Ovary (tissue), 9 donors: ENCODE data around the gene AP1S3. TPM values are rescaled to one million over a fixed set of nuclear protein-coding genes. Genes with fewer than 3 reads are reported as not detected.

Source experiments
- DNase-seq, 5 donors: peaks; one replicate each; pipeline ENCODE4 v3.0.0-alpha.2; 2019 to 2020
- H3K27ac ChIP-seq, 2 donors: fragments of 200-600 bp; one replicate each; pipeline versions ENCODE4 v1.5.1 to v1.8.0; 2019 to 2022
- H3K27me3 ChIP-seq: fragments of 200-600 bp; one replicate; pipeline ENCODE4 v1.8.0; 2022
- H3K36me3 ChIP-seq: fragments of 200-600 bp; sonication (generic); one replicate; pipeline ENCODE4 v1.5.1; 2019
- H3K4me1 ChIP-seq: one replicate; pipeline ENCODE4 v1.8.1; 2013; ENCODE audit warnings: mild to moderate bottlenecking, moderate library complexity; ENCODE audit not compliant: insufficient read depth
- H3K4me3 ChIP-seq: fragments of 200-600 bp; sonication (generic); one replicate; pipeline ENCODE4 v1.5.1; 2017
- H3K9me3 ChIP-seq, 2 donors: fragments of 200-600 bp in 1 of 2; sonication (generic) in 1 of 2; one replicate each; pipeline versions ENCODE4 v1.5.1 to v1.8.1; 2013 to 2019; ENCODE audit warnings: mild to moderate bottlenecking in 1 of 2, moderate library complexity in 1 of 2
- EP300 ChIP-seq: sonication (generic); formaldehyde crosslinking; IDR thresholded peaks from one replicate; pipeline ENCODE4 v1.6.1; 2017; ENCODE audit warnings: antibody characterized with exemption
- POLR2A ChIP-seq: fragments of 450-650 bp; IDR thresholded peaks from one replicate; pipeline ENCODE4 v1.6.1; 2017; ENCODE audit warnings: antibody characterized with exemption, mild to moderate bottlenecking, moderate library complexity
- WGBS, 3 donors: extraction: QIAGEN DNeasy Blood & Tissue Kit in 1 of 3; methylation state at CpG; one replicate each; pipeline versions ENCODE4 v1.1.5 to v1.1.7; 2013 to 2017; 5-methylcytosine and 5-hydroxymethylcytosine counted together
- intact Hi-C, 4 donors: fragments of 100-400 bp; cut with DNase I; formaldehyde crosslinking; loops; one replicate each; pipeline versions ENCODE4 v1.11.0 to v1.15.1; 2022 to 2023
- polyA plus RNA-seq, 2 donors: library from polyadenylated mRNA; stranded (reverse); fragments of 200-250 nt in 1 of 2; fragments of 350-450 nt in 1 of 2; fragmentation: Illumina TruSeq in 1 of 2; extraction: RNeasy Lipid Tissue Mini Kit (QIAGEN cat#74804) in 1 of 2; gene quantifications; one replicate each; pipeline ENCODE4 v1.2.3, GENCODE V29; 2013 to 2014
- total RNA-seq, 7 donors: library from RNA; depleted of rRNA in 2 of 7; stranded (reverse); fragments of >200 nt in 2 of 7; fragmentation: NEBNext Ultra II Directional in 3 of 7; extraction: Animal tissue kit (Norgen Biotek cat#: 25700) in 3 of 7; gene quantifications; one replicate each; pipeline versions ENCODE4 v1.1.0 to v1.2.4, GENCODE V29; 2016 to 2023
- TF ChIP-seq, protein P1 (sequence below), 3 donors: fragments of 450-650 bp in 2 of 3; fragments of 200-600 bp in 1 of 3; IDR thresholded peaks; one replicate each; pipeline versions ENCODE4 v1.5.1 to v1.8.0; 2016 to 2022; ENCODE audit warnings: antibody characterized with exemption in 3 of 3, mild to moderate bottlenecking in 1 of 3
- donor health status: DM: no; HTN: no; CAD: no; lungs with moderate emphysema.
- donor health status: DM: no; HTN: no; CAD: no.
- donor health status: Bipolar disorder and iron deficiency.
- donor health status: DM: yes; HTN: yes; CAD: no.
- donor health status: DM: no; HTN: no; CAD: no.
- donor health status: DM: yes; HTN: yes; CAD: no.

AP1S3 gene
- total and polyA plus RNA-seq, 9 donors: 0.46 to 16.8 (median 1.3) TPM

DNA sequence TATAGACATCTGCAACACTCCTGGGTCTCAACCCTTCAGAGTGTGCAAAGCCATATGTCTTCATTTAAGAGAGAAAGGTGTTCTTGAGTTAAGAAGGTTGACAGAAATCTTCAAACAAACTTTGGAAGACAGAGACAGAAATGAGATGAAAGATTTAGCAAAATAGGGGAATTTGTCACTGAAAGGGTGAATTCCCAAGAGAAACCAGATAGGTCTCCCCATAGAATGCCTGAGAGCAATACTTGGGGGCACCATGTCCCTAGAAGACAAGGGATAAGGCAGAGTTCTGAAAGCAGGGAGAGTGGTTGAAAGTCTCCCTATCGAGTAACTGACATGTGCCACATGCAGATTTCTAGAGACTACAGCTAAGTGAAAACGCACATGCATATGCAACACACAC lies 50.0 kb downstream of the AP1S3 start:
- Histone ChIP-seq H3K27me3 (no peaks in the 10 kb centered on the region), H3K9me3 (no peaks in the 10 kb centered on the region), H3K27ac (no peak overlapping the region), H3K4me1 (no peaks in the 10 kb centered on the region), H3K36me3 (no peaks in the 10 kb centered on the region), H3K4me3 (no peak overlapping the region)
- intact Hi-C loops: no loop called here
- no peak for TF ChIP-seq EP300
- TF ChIP-seq, protein P1, sequence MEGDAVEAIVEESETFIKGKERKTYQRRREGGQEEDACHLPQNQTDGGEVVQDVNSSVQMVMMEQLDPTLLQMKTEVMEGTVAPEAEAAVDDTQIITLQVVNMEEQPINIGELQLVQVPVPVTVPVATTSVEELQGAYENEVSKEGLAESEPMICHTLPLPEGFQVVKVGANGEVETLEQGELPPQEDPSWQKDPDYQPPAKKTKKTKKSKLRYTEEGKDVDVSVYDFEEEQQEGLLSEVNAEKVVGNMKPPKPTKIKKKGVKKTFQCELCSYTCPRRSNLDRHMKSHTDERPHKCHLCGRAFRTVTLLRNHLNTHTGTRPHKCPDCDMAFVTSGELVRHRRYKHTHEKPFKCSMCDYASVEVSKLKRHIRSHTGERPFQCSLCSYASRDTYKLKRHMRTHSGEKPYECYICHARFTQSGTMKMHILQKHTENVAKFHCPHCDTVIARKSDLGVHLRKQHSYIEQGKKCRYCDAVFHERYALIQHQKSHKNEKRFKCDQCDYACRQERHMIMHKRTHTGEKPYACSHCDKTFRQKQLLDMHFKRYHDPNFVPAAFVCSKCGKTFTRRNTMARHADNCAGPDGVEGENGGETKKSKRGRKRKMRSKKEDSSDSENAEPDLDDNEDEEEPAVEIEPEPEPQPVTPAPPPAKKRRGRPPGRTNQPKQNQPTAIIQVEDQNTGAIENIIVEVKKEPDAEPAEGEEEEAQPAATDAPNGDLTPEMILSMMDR (IDR thresholded peaks at IDR 0.05): no peak
- no peak for TF ChIP-seq POLR2A
- WGBS, 3 donors: 88 to 97% (median 93%) methylated on average over 2 of the region's 2 CpGs
- DNase-seq: no peak

DNA sequence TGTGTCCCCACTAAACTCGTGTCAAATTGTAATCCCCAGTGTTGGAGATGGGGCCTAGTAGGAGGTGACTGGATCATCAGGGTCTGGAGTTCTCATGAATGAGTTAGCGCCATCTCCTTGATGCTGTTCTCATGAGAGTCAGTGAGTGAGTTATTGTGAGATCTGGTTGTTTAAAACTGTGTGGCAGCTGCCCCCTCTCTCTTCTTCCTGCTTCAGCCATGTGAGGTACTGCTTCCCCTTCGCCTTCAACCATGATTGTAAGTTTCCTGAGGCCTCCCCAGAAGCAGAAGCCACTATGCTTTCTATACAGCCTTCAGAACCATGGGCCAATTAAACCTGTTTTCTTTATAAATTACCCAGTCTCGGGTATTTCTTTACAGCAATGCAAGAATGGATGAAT lies 50.4 kb downstream of the AP1S3 start:
- WGBS, 3 donors: 93 to 98% (median 97%) methylated on average over 4 of the region's 4 CpGs
- no peak for TF ChIP-seq POLR2A
- no peak for TF ChIP-seq EP300
- TF ChIP-seq, protein P1 (IDR thresholded peaks at IDR 0.05): no peak
- H3K4me3 ChIP-seq: no peak overlapping the region
- no peak for DNase-seq
- H3K9me3 ChIP-seq: no peaks in the 10 kb centered on the region
- H3K27ac ChIP-seq: no peak overlapping the region
- no peaks in the 10 kb centered on the region for H3K4me1 ChIP-seq
- no peaks in the 10 kb centered on the region for H3K36me3 ChIP-seq
- intact Hi-C loops: no loop called here
- H3K27me3 ChIP-seq: no peaks in the 10 kb centered on the region

DNA sequence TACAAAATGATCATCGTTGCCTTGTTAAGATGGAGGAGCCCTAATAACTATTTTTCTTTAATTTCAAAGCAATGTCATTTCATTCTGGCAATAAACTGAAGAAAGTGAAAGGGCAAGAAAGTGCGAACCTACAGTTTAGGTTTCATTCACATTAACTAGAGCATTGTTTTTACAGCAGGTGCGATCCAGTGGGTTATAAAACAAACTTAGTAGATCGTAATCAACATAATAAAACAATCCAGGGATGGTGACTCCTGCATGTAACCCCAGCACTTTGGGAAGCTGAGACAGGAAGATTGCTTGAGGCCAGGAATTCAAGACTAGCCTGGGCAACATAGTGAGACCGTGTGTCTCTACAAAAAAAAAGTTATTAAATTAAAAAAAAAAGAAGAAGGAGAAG lies 51.1 kb downstream of the AP1S3 start:
- H3K27ac ChIP-seq: no peak overlapping the region
- TF ChIP-seq POLR2A (no peak), EP300 (no peak)
- no peaks in the 10 kb centered on the region for H3K9me3 ChIP-seq
- H3K4me3 ChIP-seq: no peak overlapping the region
- no peaks in the 10 kb centered on the region for H3K36me3 ChIP-seq
- 87 to 92% (median 91%) methylated on average over 5 of the region's 5 CpGs for WGBS, 3 donors
- no peak for DNase-seq
- no peaks in the 10 kb centered on the region for H3K27me3 ChIP-seq
- intact Hi-C loops: no loop called here
- H3K4me1 ChIP-seq: no peaks in the 10 kb centered on the region

DNA sequence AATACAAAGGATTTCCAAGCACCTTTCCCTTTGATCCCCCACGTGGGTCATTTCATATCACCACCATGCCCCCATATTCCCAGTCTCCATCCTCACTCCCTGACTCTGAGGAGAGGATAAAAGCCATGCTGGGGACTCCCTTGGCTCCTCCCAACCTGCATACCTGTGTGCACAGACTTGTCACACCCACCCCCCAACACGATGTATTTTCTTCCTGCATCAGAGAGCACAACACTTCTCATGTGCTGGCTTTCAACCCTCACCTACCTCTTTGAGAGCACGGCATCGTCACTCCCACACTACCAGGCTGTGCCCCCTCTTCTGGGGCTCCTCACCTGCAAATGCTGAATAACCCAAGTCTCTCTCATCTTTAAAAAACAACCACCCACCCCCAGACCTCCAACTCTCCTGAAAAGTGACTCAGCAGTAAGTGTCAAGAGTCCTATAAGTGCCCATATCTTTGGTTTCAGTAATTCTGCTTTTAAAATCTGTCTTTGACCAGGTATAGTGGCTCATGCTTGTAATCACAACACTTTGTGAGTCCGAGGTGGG lies 53.1 kb downstream of the AP1S3 start:
- Histone ChIP-seq H3K27me3 (no peaks in the 10 kb centered on the region), H3K4me3 (no peak overlapping the region), H3K27ac (no peak overlapping the region), H3K9me3 (no peaks in the 10 kb centered on the region), H3K36me3 (no peaks in the 10 kb centered on the region), H3K4me1 (no peaks in the 10 kb centered on the region)
- intact Hi-C loops: no loop called here
- DNase-seq: no peak
- no peak for TF ChIP-seq POLR2A
- TF ChIP-seq, protein P1 (IDR thresholded peaks at IDR 0.05): no peak
- no peak for TF ChIP-seq EP300
- 79 to 89% (median 81%) methylated on average over 5 of the region's 5 CpGs for WGBS, 3 donors

DNA sequence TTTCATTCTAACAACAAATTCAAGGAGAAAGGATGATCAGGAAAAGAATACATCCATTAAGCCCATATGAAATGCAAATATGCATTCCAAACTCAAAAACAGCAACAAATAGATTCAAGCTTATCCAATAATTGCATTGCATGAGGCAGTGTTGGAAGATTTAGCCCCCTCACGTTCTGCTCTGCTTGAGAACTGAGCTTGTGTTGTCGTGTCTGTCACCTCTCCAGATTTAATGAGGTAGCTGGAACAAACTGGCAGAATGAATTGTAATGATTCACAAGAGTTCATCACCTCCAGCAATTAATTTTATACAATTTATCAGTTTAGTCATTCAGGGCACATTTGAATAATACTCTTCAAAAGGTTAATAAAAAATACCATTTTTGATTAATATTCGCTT lies 54.8 kb downstream of the AP1S3 start:
- Histone ChIP-seq H3K4me1 (no peaks in the 10 kb centered on the region), H3K4me3 (no peak overlapping the region), H3K9me3 (no peaks in the 10 kb centered on the region), H3K36me3 (no peaks in the 10 kb centered on the region), H3K27ac (no peak overlapping the region), H3K27me3 (no peaks in the 10 kb centered on the region)
- WGBS, 3 donors: 64 to 72% (median 64%) methylated on average over 3 of the region's 3 CpGs
- no peak for DNase-seq
- intact Hi-C loops: no loop called here
- TF ChIP-seq, protein P1 (IDR thresholded peaks at IDR 0.05): no peak
- TF ChIP-seq POLR2A (no peak), EP300 (no peak)
